Measurements from ENCODE around the gene NGEF. TPM values are rescaled to one million over a fixed set of nuclear protein-coding genes. Genes with fewer than 3 reads are reported as not detected.

The NGEF gene
- total RNA-seq, 1 donor from 2014 or later: 3.2 TPM

DNA sequence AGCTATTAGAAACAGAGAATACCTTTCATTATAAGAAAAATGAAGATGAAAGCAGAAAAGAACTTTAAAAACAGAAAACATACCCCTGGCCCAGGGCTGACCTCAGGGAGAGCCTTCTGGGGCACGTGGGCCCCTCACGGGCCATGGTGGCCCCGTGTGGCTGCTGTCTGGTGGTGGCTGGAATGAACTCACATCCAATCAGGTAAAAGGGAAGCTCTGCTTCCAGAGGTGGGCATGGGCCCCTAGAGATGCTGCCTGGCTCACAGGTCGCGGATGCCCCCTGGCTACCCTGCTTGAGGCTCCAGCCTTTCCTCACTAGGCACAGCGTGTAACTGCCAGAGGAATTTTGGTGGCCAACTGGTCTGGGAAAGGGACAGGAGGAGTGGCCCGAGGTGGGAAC, 126.4 kb downstream of the NGEF start:
- no peak for DNase-seq (ENCODE audit: low read depth, low spot score)

DNA sequence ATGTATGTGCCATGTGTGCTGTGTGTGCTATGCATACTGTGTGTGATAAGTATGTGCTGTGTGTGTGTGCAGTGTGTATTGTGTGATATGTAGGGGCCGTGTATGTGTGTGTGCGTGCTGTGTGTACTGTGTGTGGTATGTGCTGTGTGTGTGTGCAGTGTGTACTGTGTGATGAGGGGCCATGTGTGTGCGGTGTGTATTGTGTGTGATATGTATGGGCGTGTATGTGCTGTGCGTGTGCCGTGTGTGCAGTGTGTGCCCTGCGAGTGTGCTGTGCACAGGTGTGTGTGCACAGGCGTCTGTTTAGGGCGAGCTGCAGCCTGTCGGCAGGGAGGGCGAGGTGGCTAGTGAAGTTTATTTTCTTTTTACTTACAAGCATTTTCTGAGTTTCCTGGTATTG, 126.9 kb downstream of the NGEF start:
- no peak for DNase-seq (ENCODE audit: low read depth, low spot score)

DNA sequence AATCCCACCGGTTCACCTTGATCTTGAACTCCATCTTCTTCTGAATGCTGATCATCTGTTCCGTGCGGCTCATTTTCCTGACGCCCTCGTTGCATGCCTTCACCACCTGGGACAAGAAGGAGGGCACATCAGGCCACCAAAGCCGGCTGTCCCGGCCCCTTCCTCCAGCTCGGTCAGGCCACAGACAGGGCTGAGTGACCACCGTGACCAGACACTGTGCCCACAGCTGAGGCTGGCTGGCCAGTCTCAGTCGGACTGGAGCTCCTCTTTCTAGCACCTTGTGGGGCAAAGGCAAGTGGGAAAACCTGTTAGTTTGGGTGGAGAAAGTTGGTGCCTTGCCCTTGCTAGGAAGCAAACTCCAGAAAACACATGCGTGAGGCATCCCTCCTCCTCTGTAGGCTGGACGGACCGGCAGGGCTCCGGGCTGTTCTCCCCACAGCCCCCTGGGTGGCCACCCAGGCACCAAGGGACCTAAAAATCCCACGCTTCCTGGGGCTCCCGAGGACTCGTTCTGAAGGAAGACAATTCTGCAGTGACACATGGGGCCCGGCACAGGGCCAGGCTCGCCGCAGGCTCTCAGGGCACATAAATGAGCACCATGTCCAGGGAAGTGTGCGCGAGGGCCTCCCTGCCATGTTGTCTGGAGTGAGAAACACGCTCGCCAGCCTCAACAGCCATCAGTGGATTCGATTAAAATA, 127.6 kb downstream of the NGEF start:
- no peak for DNase-seq (ENCODE audit: low read depth, low spot score)

DNA sequence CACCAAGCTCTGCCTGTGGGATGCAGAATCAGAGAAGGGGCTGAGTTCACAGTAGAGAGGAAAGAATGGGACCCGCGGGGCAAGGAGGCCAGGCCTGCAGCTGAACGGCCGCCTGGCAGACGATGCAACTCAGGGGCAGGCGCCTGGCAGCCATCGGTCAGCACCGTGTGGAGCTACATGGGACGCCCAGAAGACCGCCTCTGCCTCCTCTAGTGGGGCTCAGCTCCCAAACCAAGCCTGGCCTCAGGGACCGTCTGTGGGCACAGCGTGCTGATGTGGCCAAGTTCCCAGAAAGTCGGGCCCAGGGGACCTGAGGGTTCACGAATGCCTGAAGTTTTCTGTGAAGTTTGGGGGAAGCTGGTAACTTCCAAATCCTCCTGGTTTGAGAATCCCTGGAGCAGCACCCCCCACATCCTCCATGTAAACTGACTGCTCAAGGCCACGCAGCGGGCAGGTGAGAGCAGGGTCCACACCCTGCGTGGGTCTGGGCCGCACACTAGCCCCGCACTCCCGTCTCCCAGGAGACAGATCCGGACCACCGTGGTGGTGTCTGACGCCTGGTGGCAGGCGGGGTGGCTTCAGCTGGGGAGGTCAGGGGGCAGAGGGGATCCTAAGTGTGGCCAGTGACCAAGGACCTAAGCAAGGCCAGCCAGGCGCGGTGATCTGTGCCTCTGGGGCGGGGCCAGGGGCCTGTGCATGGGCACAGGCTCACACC, 128.3 kb downstream of the NGEF start:
- DNase-seq (ENCODE audit: low read depth, low spot score): no peak

DNA sequence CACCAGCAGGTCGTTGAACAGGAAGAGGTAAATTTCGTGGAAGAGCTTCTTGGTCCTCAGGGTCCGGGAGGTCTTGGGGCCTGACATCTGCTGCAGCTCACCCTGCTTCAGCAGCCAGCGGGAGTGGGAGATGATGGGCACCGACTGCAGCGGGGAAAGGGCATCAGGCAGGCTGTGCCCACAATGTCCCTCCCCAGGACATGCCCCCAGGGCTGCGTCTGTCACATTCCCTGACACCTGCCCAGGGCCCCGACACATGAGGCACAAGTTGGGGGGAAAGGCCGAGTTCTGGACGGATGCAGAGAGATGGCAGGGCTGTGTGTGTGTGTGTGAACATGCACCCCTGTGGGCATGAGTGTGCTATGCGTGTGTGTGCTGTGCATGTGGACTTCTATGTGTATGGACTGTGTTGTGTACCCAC, 129.0 kb downstream of the NGEF start:
- DNase-seq (ENCODE audit: low read depth, low spot score): no peak

DNA sequence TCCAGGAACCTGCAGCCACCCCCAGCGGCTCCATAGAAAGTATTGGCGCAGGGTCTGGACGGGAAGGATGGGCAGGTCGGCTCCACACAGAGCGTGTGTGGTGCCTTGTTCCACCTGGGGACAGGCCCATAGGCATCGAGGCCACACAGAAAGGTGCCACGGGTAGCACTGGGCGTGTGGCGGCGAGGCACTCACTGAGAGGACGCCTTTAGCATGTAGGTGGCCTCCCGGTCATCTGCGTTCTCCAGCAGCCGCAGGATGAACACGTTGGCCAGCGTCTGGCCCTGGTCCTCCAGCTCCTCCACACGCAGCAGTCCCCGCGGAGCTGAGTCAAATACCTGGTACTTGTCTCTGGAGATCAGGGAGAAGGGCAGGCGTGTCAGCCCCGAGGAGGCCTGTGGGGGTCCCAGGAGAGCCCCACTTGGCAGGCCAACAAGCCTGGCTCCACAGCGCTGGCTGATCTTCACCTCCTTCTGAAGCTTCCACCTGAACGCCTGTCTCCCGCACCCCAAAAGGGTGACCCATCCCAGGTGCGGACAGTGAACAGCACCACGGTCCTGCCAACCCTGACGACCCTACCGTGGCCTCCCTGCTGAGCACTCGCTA, 129.8 kb downstream of the NGEF start:
- DNase-seq (ENCODE audit: low read depth, low spot score): no peak

DNA sequence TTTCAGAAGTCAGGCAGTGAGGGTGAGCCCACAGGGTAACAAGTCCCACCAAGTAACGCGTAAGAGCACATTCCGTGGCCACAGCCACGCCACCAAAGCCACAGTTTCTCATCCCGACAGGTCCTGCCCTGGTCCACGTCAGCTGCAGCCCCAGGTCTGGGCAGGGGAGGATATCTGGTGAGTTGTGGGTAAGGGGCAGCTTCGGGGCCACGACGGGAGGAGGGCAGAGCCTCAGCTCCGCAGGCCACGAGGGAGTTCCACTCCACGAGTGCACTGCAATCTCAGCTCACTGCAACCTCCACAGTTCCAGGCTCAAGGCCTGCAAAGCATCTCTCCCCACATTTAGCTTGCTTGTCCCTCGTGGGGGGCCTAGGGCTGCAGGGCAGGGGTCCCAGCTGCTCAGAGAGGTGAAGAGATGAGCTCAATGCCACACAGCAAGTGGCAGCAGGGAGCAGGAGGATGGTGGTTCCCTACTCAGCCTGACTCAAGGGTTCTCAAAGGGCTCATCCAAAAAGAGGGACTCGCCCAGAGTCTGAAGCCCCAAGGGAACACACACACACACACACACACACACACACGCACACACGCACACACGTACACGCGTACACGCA, 130.4 kb downstream of the NGEF start:
- DNase-seq (ENCODE audit: low read depth, low spot score): no peak

DNA sequence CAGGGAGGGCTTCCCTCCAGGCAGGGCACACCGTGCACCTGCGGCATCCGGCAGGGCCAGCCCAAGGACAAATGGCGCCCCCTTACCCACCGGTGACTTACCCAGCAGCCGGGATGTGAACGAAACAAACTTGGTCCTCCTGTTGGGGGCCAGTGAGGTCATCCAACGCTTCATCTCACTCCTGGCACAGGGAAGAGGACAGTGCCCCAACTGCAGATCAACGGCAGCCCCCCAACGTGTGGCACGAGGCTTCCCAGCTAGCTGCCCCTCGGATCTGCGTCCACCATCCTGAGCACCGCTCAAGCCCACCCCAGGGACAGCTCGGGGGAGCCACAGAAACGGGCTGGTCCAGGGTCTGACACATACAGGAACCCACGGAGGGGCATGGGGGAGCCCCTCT, 131.0 kb downstream of the NGEF start:
- DNase-seq (ENCODE audit: low read depth, low spot score): no peak

DNA sequence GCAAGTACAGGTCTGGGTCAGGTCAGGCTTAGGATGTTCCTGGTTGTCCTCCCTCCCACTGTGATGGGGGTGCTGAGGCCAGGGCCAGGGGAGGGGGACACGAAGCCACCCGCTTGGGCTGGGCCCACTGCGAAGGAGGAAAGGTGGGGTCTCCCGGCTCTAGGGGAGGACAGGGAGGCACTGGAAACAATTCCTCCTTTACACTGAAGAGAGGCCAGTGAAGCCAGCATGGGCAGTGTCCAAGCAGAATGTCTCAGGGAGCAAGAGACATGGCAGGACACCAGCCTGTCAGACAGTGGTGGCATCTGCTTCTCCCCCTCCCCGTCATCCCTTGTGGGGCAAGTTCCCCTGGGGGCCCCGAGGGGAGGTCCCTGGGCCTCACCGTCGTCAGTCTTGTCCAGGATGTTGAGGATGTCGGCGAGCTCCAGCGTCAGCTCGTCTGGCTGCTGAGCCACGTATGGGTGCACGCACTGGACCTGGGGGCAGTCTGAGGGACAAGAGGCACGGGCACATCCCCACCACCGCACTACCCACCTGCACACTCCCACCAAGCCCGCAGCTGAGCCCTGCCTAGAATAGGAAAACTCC, 132.2 kb downstream of the NGEF start:
- no peak for DNase-seq (ENCODE audit: low read depth, low spot score)

DNA sequence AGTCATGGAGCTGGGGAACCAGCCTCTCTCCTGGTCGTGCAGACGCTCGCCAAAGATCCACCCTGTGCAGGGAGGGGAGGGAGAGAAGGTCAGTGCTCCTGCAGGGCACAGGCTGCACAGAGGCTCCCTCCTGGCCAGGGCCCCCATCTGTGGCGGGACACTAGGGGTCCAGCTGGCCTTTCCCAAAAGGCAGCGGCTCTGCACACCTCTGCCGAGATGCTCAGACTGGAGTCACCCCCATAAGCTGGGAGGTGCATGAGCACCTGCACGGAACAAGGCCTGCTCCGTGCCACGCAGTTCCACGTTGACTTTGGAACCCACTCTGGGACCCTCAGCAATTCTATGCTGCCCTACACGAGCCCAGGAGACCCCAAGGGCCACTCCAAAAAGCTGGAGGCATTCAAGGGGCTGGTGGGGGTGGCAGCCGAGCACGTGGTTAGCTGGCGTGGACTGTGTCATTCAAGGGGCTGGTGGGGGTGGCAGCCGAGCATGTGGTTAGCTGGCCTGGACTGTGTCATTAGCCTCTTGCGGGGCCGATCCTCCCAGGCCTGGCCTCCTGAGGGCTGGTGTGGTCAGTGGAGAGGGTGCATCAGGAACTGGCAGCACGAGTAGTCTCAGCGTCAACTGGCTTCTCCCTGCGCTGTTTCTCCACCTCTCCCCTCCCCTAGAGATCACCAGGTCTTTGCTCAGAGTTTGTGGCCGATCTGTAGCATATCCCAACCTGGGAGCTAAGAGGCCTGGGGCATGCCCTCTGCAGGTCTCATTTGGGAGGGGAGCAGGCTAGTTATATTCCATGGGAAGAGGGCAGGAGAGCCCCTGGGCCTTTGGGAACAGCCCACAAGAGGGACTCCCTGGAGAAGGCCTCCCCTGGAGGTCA, 133.2 kb downstream of the NGEF start:
- no peak for DNase-seq (ENCODE audit: low read depth, low spot score)

DNA sequence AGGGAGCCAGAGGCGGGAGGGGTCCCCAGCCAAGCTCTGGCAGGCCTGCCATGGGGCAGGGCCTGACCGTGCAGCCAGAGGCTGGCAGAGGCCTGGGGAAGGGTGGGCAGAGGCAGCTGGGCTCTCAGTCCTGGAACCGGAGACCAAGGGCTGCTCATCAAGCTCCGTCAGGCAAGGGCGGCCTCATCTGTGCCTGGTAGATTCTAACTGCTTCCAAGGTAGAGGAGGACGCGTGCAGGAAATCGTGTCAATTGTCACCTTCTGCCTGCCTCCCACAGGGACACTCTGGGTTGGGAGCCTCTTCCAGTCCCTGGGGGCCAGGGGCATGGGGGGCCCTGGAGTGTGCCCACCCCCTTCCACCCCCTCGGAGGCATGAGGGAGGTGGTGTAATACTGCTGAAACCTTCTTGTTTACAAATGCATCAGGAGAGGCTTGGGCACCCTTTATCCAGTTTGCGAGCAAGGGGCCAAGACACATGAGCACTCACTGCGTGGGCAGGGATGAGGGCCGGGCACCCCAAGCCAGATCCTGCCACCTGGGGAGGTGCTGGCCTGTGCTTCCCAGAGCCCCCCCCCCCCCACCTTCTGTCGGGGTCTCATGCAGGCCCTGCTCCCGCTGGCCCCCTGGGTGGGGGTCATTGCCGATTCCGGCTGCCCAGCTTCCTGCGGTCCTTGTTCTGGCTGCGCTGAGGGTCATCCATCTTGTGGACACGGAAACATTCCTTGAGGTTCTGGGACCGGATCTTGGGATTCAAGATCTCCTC, 134.0 kb downstream of the NGEF start:
- DNase-seq (ENCODE audit: low read depth, low spot score): no peak

DNA sequence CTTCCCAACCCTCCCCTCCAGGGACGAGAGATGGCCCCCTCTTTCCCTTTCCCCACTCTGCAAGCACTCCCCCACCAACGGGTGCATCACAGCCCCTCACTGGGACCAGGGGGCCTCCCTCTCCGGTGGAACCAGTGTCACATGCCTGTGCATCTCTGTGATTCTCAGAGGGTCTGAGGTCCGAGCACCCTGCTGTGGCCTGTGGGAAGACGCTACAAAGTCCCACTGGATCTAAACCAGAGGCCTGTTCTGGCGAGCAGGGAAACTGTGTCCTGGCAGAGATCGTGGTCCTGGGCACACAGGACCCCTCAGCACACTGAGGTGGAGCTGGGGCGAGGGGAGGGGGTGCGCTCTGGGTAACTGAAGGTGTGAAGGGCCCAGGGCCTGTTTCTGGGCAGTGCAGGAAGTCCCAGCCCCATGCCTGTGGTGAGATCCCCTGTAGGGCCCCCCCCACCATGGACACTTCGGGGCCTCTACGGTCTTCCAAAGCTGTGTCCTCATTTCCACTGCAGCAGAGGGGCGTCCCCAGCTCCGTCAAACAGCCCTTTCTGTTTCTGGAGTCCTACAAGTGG, 135.0 kb downstream of the NGEF start:
- DNase-seq (ENCODE audit: low read depth, low spot score): no peak

DNA sequence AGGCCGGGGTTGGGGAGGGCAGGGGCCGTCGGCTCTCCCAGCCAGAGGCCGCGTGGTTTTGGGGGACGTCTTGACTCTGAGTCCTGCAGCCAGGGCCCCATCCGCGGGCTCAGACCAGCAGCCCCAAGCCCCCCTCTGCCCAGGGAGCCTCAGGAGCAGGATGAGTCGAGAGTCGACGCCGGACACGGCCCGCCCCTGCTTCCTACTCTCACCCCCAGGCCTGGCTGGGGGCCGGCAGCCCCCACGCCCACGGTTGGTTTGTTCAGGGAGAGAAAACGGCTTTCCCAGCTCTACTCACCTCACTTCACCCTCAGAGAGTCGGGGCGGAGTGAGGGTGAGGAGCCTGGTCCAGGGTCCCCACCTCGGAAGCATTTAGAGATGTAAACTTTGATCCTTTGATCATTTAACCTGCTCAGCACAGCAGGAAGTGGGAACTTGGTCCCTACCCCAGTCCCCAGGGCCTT, 136.0 kb downstream of the NGEF start:
- DNase-seq (ENCODE audit: low read depth, low spot score): no peak

DNA sequence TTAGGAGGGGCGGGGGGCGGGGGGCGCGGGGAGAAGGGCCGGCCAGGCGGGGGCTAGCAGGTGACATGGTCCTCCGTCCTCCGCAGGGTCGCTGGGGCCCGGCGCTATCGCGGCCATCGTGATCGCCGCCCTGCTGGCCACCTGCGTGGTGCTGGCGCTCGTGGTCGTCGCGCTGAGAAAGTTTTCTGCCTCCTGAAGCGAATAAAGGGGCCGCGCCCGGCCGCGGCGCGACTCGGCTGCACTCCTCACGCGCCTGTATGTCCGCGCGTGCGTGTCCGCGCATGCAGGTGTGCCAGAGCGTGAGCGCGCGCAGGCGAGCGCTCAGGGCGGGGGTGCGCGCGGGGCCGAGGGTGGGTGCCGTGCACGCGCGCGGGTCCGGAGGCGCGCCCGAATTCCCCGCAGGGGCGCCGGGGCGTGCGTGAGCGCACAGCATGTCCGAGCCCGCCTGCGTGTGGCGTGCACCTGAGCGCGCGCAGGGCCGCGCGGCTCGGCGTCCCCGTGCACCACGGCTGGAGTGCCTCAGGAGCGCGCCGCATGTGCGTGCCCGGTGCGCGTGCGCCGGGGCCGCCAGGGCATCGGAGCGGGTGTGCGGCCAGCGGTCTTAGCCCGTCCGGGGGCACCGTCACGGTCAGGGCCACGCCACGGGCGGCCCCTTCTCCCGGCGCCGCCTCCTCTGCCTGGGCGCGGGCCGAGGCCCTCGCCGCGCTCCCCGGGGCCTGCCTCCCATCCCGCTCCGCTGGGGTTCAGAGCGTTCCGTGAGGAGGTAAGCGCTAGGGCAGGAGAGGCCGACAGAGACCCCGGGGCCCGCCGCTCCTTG, 136.7 kb downstream of the NGEF start:
- DNase-seq (ENCODE audit: low read depth, low spot score): no peak

DNA sequence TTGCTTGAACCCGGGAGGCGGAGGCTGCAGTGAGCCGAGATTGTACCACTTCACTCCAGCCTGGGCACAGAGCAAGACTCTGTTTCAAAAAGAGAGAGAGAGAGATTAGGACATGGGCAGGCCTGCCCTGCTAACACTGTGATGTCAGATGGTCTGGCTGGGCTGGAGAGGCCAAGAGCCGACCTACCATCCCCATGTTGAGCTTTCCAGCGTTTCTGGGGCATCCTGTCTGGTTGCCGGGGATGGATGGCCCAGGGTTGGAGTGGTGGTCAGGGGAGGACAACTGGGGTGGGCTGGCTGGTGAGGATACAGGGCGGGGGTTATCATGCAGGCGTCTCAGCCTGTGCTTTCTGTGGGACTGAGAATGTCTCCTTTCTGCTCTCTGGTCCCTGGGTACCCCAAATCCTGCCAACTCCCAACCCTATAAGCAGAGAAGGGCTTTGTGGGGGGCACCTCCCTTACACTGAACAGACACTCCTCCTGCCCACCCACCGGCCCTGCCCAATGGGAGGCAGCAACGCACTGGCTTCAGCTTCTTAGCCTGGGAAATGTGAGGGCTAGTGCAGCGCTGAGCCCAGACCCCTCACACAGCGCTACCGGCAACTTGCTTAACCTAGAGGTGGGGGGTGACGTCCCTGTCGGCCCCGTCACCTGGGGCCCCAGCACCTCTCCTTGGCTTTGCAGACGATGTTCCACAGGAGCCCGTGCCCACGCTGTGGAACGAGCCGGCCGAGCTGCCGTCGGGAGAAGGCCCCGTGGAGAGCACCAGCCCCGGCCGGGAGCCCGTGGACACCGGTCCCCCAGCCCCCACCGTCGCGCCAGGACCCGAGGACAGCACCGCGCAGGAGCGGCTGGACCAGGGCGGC, 137.6 kb downstream of the NGEF start:
- DNase-seq (ENCODE audit: low read depth, low spot score): no peak

DNA sequence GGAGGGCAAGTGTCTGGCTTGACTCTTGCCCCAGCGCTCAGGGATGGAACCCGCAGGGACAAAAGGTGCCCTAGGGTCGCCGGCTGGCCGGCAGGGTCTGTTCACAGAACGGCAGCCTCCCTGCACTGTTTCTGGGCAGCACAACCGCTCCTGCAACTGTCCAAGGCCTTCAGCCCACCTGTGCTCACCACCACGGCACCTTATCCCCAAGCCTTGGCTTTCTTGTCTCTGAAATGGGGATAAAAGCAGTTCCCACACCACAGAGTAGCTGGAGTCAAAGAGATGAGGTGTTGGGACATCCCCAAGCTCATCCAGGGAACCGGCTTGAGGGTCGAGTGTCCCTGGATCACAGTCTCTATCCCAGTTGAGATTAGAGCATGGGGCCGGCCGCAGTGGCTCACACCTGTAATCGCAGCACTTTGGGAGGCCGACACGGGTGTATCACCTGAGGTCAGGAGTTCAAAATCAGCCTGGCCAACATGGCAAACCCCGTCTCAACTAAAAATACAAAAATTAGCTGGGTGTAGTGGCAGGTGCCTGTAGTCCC, 138.3 kb downstream of the NGEF start:
- DNase-seq (ENCODE audit: low read depth, low spot score): no peak

DNA sequence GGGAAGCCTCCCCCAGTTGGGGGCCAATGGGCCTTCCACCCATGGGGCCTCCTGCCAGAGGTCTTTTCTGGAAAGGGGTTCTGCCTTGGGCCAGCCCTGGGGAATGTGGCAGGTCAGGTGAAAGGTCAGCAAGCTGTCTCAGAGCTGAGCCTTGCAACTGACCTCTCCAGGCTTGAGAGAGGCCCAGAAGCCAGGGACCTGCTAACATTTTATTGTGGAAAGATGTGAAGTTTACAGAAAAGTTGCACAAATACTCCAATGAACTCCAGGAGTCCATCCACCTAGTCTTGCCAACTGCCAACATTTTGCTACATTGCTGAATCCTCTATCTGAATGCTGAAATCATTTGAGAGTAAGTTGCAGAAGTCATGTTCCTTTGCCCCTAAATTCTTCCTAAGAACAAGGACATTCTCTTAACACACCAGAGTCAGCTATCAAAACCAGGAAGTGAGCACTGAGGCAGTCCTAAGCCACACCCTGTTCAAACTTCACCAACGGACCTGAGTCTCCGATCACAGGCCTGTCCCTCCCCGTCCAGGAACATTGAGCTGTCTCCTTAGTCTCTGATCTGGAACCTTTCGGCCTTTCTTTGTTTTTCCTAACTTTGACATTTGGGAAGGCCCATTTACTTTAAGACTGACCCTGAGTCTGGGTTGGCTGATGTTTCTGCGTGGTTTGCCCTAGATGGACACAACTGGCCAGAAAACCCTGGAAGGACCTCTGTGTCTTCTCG, 139.0 kb downstream of the NGEF start:
- DNase-seq (ENCODE audit: low read depth, low spot score): no peak
